H9 (cell line): ENCODE data around the gene ODC1. TPM values are rescaled to one million over a fixed set of nuclear protein-coding genes. Genes with fewer than 3 reads are reported as not detected.

Experiments
- DNase-seq: peaks from one replicate; pipeline ENCODE4 v3.0.0-alpha.2; 2017
- H2AFZ ChIP-seq: one replicate; pipeline ENCODE4 v1.6.1; 2013; ENCODE audit warnings: mild to moderate bottlenecking, low read length, control low read depth, moderate library complexity
- H2AK5ac ChIP-seq: 2 replicates; pipeline ENCODE4 v1.6.1; 2013; ENCODE audit warnings: low read length, control low read depth, mixed read lengths; ENCODE audit not compliant: insufficient read length
- H2BK120ac ChIP-seq: one replicate; pipeline ENCODE4 v1.6.1; 2013; ENCODE audit warnings: low read depth, mild to moderate bottlenecking, low read length, control low read depth, inconsistent platforms; ENCODE audit not compliant: poor library complexity, severe bottlenecking
- H2BK12ac ChIP-seq: 2 replicates; pipeline ENCODE4 v1.6.1; 2013; ENCODE audit warnings: low read length, control low read depth, mixed read lengths, low read depth; ENCODE audit not compliant: insufficient read length
- H2BK15ac ChIP-seq: 2 replicates; pipeline ENCODE4 v1.6.1; 2013; ENCODE audit warnings: low read depth, low read length, control low read depth
- H2BK20ac ChIP-seq: one replicate; pipeline ENCODE4 v1.6.1; 2013; ENCODE audit warnings: low read depth, mild to moderate bottlenecking, low read length, control low read depth, inconsistent platforms; ENCODE audit not compliant: poor library complexity, severe bottlenecking
- H2BK5ac ChIP-seq: 2 replicates; pipeline ENCODE4 v1.6.1; 2013; ENCODE audit warnings: low read length, control low read depth, mixed read lengths; ENCODE audit not compliant: insufficient read length
- H3K14ac ChIP-seq: 2 replicates; pipeline ENCODE4 v1.6.1; 2013; ENCODE audit warnings: low read length, control low read depth; ENCODE audit not compliant: insufficient read depth
- H3K18ac ChIP-seq: 2 replicates; pipeline ENCODE4 v1.6.1; 2013; ENCODE audit warnings: low read depth, mild to moderate bottlenecking, mixed read lengths, low read length, control low read depth; ENCODE audit not compliant: insufficient read length
- H3K23ac ChIP-seq: 2 replicates; pipeline ENCODE4 v1.6.1; 2013; ENCODE audit warnings: low read length, control low read depth, mixed read lengths, low read depth; ENCODE audit not compliant: insufficient read length
- H3K23me2 ChIP-seq: 2 replicates; pipeline ENCODE4 v1.6.1; 2013; ENCODE audit warnings: low read depth, mild to moderate bottlenecking, mixed read lengths, low read length, control low read depth; ENCODE audit not compliant: insufficient read length, poor library complexity, severe bottlenecking
- H3K27ac ChIP-seq: 2 replicates; pipeline ENCODE4 v1.5.1; 2013; ENCODE audit warnings: low read length, control low read depth, mixed read lengths, low read depth; ENCODE audit not compliant: insufficient read length
- H3K27me3 ChIP-seq: 2 replicates; pipeline ENCODE4 v1.6.1; 2013; ENCODE audit warnings: low read length, control low read depth, inconsistent platforms; ENCODE audit not compliant: insufficient read depth
- H3K4ac ChIP-seq: 2 replicates; pipeline ENCODE4 v1.6.1; 2013; ENCODE audit warnings: low read depth, mild to moderate bottlenecking, control low read depth, inconsistent platforms, low read length, moderate library complexity
- H3K4me1 ChIP-seq: 2 replicates; pipeline ENCODE4 v1.6.1; 2013; ENCODE audit warnings: low read length, control low read depth, inconsistent platforms; ENCODE audit not compliant: insufficient read depth
- H3K4me2 ChIP-seq: 2 replicates; pipeline ENCODE4 v1.6.1; 2013; ENCODE audit warnings: low read length, control low read depth, mixed read lengths; ENCODE audit not compliant: insufficient read length, insufficient read depth
- H3K56ac ChIP-seq: 2 replicates; pipeline ENCODE4 v1.6.1; 2013; ENCODE audit warnings: low read depth, mild to moderate bottlenecking, mixed read lengths, low read length, control low read depth; ENCODE audit not compliant: insufficient read length
- H3K79me1 ChIP-seq: 2 replicates; pipeline ENCODE4 v1.6.1; 2013; ENCODE audit warnings: low read depth, mild to moderate bottlenecking, moderate library complexity, low read length, control low read depth, inconsistent platforms; ENCODE audit not compliant: insufficient read depth, poor library complexity, severe bottlenecking
- H3K79me2 ChIP-seq: 2 replicates; pipeline ENCODE4 v1.6.1; 2013; ENCODE audit warnings: low read length, control low read depth, inconsistent platforms; ENCODE audit not compliant: insufficient read depth
- H3K9ac ChIP-seq: 2 replicates; pipeline ENCODE4 v1.6.1; 2013; ENCODE audit warnings: low read length, control low read depth, mixed read lengths; ENCODE audit not compliant: insufficient read length; ENCODE audit errors: extremely low read depth
- H3K9me3 ChIP-seq: one replicate; pipeline ENCODE4 v1.6.1; 2013; ENCODE audit warnings: low read depth, low read length, inconsistent platforms; ENCODE audit not compliant: control insufficient read depth
- H3T11ph ChIP-seq: one replicate; pipeline ENCODE4 v1.6.1; 2013; ENCODE audit warnings: mild to moderate bottlenecking, low read length, control low read depth, inconsistent platforms
- H4K20me1 ChIP-seq: one replicate; pipeline ENCODE4 v1.6.1; 2013; ENCODE audit not compliant: control insufficient read depth, insufficient read length, insufficient read depth
- H4K5ac ChIP-seq: 2 replicates; pipeline ENCODE4 v1.6.1; 2013; ENCODE audit warnings: low read depth, mild to moderate bottlenecking, mixed read lengths, low read length, control low read depth; ENCODE audit not compliant: insufficient read length
- H4K8ac ChIP-seq: replicated peaks from 2 replicates; pipeline ENCODE4 v1.6.1; 2013; ENCODE audit warnings: low read length, control low read depth, mixed read lengths, low read depth; ENCODE audit not compliant: insufficient read length
- H4K91ac ChIP-seq: 2 replicates; pipeline ENCODE4 v1.6.1; 2013; ENCODE audit warnings: low read depth, mild to moderate bottlenecking, moderate library complexity, mixed read lengths, low read length, control low read depth; ENCODE audit not compliant: insufficient read length
- H3K27ac Mint-ChIP-seq, 3 experiments: 2 replicates in 2 of 3; 3 replicates in 1 of 3; pipeline ENCODE4 v1.8.0; 2020 to 2021; ENCODE audit warnings: mixed read lengths in 3 of 3, mild to moderate bottlenecking in 1 of 3, moderate library complexity in 1 of 3
- H3K27me3 Mint-ChIP-seq: 2 replicates; pipeline ENCODE4 v1.8.0; 2021; ENCODE audit warnings: low read depth, mild to moderate bottlenecking, moderate library complexity, mixed read lengths
- H3K36me3 Mint-ChIP-seq, 3 experiments: 2 replicates in 2 of 3; 3 replicates in 1 of 3; pipeline ENCODE4 v1.8.0; 2020 to 2021; ENCODE audit warnings: low read depth in 3 of 3, mixed read lengths in 3 of 3; ENCODE audit not compliant: insufficient read depth in 1 of 3
- H3K4me1 Mint-ChIP-seq, 2 experiments: 2 replicates each; pipeline ENCODE4 v1.8.0; 2020; ENCODE audit warnings: mixed read lengths in 2 of 2
- H3K4me3 Mint-ChIP-seq, 2 experiments: 2 replicates in 1 of 2; 3 replicates in 1 of 2; pipeline ENCODE4 v1.8.0; 2020 to 2021; ENCODE audit warnings: mild to moderate bottlenecking in 2 of 2, mixed read lengths in 2 of 2, moderate library complexity in 1 of 2
- H3K9me3 Mint-ChIP-seq, 2 experiments: 2 replicates in 1 of 2; 3 replicates in 1 of 2; pipeline ENCODE4 v1.8.0; 2020; ENCODE audit warnings: mild to moderate bottlenecking in 2 of 2, mixed read lengths in 2 of 2, moderate library complexity in 1 of 2
- WGBS: extraction: QIAGEN DNeasy Blood & Tissue Kit; methylation state at CpG from one replicate; pipeline ENCODE4 v1.1.7; 2013; ENCODE audit warnings: missing lambda C conversion rate, low lambda C conversion rate, mixed read lengths; ENCODE audit not compliant: insufficient read length; ENCODE audit errors: extremely low coverage; 5-methylcytosine and 5-hydroxymethylcytosine counted together
- total RNA-seq: library from RNA; stranded (reverse); gene quantifications from 2 replicates; pipeline ENCODE4 v1.2.1, GENCODE V29; 2021
- TF ChIP-seq, protein P1 (sequence below): fragments of 200-600 bp; sonication (generic); conservative IDR thresholded peaks from 3 replicates; pipeline ENCODE4 v1.8.0; 2021; ENCODE audit warnings: antibody characterized with exemption, mild to moderate bottlenecking

Gene ODC1
- total RNA-seq, 1 experiment from 2014 or later, result 48.3 TPM

DNA sequence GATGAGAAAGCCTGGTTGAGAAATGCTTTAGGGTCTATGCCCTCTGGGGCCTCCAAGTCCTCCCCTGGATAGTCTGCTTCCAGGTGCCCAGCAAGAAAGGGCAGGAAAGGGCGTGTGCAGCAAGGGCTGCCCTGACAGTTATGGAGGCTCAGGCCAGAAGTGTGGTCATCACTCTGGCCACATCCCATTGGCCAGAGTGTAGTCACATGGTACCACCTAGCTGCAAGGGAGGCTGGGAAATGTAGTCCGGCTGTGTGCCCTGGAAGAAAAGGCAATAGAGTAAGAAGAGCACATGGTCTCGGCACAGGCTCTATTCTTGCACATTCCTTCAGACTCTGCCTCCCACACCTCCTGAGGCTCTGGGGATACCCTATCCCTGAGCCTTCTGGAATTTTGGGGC, 35.7 kb downstream of the ODC1 start:
- no peak overlapping the region for H4K8ac ChIP-seq
- no peak overlapping the region for H4K91ac ChIP-seq
- no peak overlapping the region for H2AFZ ChIP-seq

More for the DNA sequence above, 35.7 kb downstream of the ODC1 start:
- peaks cover 16 to 21% of the 10 kb centered on the region in 2 experiments for H3K4me1 Mint-ChIP-seq
- no peak overlapping the region for H3K23ac ChIP-seq
- no peak overlapping the region for H2BK20ac ChIP-seq
- no peak overlapping the region for H3K4me2 ChIP-seq
- no peak overlapping the region for H4K5ac ChIP-seq
- H3K14ac ChIP-seq, result no peak overlapping the region
- peaks cover 2% of the 10 kb centered on the region for H4K20me1 ChIP-seq
- no peak overlapping the region for H2AK5ac ChIP-seq
- WGBS, result no CpG with 5 or more reads among the region's 3 CpGs
- no peak overlapping the region for H3K4me3 Mint-ChIP-seq
- no peak overlapping the region for H2BK5ac ChIP-seq
- TF ChIP-seq, protein P1, sequence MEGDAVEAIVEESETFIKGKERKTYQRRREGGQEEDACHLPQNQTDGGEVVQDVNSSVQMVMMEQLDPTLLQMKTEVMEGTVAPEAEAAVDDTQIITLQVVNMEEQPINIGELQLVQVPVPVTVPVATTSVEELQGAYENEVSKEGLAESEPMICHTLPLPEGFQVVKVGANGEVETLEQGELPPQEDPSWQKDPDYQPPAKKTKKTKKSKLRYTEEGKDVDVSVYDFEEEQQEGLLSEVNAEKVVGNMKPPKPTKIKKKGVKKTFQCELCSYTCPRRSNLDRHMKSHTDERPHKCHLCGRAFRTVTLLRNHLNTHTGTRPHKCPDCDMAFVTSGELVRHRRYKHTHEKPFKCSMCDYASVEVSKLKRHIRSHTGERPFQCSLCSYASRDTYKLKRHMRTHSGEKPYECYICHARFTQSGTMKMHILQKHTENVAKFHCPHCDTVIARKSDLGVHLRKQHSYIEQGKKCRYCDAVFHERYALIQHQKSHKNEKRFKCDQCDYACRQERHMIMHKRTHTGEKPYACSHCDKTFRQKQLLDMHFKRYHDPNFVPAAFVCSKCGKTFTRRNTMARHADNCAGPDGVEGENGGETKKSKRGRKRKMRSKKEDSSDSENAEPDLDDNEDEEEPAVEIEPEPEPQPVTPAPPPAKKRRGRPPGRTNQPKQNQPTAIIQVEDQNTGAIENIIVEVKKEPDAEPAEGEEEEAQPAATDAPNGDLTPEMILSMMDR, result no peak
- peaks cover 3% of the 10 kb centered on the region in 2 experiments; a peak in 3 of 5 replicates for H3K9me3 Mint-ChIP-seq
- no peak overlapping the region for H3K56ac ChIP-seq
- H2BK120ac ChIP-seq, result no peak overlapping the region
- H3K27me3 Mint-ChIP-seq, result peaks cover 2% of the 10 kb centered on the region; the same call in 1 of the 2 replicates
- H3K23me2 ChIP-seq, result no peaks in the 10 kb centered on the region
- H2BK15ac ChIP-seq, result no peak overlapping the region
- H3K79me2 ChIP-seq, result no peaks in the 10 kb centered on the region
- no peaks in the 10 kb centered on the region for H3K9me3 ChIP-seq
- no peak overlapping the region for H3T11ph ChIP-seq
- no peak overlapping the region for H3K4ac ChIP-seq
- no peaks in the 10 kb centered on the region; the same call in 1 of the 2 replicates for H3K4me1 ChIP-seq
- no peak overlapping the region for H2BK12ac ChIP-seq
- H3K79me1 ChIP-seq, result no peaks in the 10 kb centered on the region
- no peak overlapping the region for H3K18ac ChIP-seq
- H3K27ac Mint-ChIP-seq, result peak overlapping the region in 1 of 3 experiments; percentile 72; a peak in 1 of 7 replicates
- H3K36me3 Mint-ChIP-seq, result no peaks in the 10 kb centered on the region
- H3K9ac ChIP-seq, result no peak overlapping the region
- H3K27me3 ChIP-seq, result no peaks in the 10 kb centered on the region
- H3K27ac ChIP-seq, result no peak overlapping the region
- DNase-seq, result peak; percentile 76
